Measurements from ENCODE around the gene ALG14.
"Not testable (repeated sequence)": the region's sequence is repeated elsewhere in the genome, so short reads cannot be mapped to it uniquely, and the experiment has no call there.

Gene ALG14

DNA sequence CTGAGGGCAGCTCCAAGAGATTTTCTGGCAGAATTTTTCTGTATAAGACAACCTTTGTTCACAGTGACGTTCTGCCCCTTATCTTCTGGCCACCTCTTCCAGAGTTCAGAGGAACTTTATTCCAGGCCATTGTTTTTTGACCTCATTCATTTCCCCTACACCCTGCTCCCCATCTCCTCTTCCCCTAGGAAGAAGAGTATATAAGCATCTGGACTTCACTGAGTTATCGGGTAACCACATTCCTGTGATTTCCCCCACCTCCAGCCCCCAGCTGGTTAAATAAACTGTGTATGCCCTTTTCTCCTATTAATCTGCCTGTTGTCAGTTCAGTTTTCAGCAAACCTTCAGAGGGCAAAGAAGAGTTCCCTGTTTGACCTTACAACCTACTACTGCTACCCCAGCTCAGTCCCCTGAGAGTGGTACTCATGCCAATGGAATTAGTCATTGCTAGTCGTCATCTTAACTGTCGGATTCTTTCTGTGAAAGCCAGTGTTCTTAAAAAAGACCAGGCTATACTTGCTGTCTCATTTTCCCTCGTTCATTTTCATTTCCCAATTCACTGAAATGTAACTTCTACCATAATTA, 14.3 kb upstream of the ALG14 start:
- no peak for DNase-seq (ENCODE audit: low spot score)

DNA sequence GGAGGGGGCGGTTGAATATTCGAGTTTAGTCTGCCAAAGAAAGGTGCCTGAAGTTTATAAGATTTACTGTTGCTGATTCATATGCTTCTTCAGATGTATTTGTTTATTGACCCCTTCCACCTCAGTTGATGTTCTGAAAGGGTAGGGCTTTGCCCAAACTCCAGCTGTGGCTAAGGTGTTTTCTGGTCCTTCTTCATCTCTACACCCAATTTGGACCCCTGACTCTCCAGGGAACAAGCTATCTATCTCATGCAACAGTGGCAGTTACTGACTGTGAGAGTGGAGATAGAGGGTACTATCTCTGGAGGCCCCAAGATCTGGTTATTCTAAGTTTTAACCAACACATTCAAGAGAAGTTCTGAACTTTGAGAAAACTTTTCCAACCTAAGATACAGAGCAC, 12.6 kb upstream of the ALG14 start:
- no peak for DNase-seq (ENCODE audit: low spot score)

DNA sequence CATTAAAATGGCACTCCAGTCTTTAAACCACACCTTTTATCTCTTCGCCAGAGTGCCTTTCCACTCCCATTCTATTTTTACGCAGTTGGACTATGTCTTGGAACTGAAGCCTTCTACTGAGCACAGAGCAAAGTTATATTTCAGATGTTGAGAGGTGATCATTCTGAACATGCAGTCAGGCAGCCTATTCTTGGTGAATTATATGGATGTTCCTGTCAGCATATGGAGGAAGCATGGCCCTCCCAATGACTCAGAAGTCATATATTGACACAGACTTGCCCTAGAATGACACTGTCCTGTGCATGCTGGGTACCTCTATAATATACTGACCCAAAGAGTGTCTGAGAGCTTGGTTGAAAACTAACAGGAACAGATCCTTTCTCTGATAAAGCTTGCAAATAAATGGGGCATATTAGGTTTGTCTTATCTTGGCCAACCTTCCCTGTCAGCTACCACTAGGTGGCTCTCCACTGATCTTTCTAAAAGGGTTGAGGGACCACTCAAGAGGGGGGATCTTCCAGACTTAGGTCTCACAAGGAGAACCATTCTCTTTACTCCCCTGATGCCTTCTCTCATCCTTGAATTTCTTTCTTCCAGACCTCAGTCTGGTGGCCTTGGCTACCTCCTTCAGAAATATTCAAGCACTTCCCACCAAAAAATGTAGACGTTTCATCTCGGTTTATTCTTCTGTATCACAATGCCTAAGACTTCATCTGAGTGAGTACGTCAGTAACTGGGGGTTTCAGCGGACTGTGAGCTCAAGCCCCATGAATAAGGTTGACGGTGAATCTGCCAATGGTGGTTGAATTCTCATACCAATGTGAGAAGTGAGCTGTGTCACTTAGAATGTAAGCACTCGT, 11.8 kb upstream of the ALG14 start:
- peak; percentile 39 for DNase-seq (ENCODE audit: low spot score)

GRCh38 chr1:95080879-95081278, 8.1 kb upstream of the ALG14 start:
- no peak for DNase-seq (ENCODE audit: low spot score)

- no peak for DNase-seq (ENCODE audit: low spot score)
Measured at GRCh38 chr1:95080446-95080845, 7.7 kb upstream of the ALG14 start.

- DNase-seq (ENCODE audit: low spot score) = no peak
Measured at GRCh38 chr1:95076034-95076433, 3.3 kb upstream of the ALG14 start.

GRCh38 chr1:95073446-95073845, 695 bp upstream of the ALG14 start:
- DNase-seq (ENCODE audit: low spot score) = no peak

GRCh38 chr1:95072117-95072516, 634 bp downstream of the ALG14 start:
- no peak for DNase-seq (ENCODE audit: low spot score)

- no peak for DNase-seq (ENCODE audit: low spot score)
Measured at GRCh38 chr1:95071539-95071938, 1.2 kb downstream of the ALG14 start.

DNA sequence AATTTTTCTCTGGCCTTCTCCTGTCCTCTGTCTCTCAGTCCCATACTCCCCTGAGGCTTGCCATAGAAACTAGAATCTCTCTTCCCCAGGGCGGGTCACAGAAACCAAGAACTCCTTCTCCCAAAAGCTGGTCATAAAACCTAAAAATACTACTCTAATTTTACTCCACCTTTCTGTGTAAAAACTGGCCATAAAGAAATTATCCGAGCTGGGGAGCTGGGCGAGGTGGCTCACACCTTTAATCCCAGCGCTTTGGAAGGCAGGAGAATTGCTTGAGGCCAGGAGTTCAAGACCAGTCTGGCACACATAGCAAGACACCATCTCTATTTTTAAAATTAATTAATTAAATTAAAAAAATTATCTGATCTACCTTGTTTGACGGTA, 3.0 kb downstream of the ALG14 start:
- DNase-seq (ENCODE audit: low spot score) = no peak

DNA sequence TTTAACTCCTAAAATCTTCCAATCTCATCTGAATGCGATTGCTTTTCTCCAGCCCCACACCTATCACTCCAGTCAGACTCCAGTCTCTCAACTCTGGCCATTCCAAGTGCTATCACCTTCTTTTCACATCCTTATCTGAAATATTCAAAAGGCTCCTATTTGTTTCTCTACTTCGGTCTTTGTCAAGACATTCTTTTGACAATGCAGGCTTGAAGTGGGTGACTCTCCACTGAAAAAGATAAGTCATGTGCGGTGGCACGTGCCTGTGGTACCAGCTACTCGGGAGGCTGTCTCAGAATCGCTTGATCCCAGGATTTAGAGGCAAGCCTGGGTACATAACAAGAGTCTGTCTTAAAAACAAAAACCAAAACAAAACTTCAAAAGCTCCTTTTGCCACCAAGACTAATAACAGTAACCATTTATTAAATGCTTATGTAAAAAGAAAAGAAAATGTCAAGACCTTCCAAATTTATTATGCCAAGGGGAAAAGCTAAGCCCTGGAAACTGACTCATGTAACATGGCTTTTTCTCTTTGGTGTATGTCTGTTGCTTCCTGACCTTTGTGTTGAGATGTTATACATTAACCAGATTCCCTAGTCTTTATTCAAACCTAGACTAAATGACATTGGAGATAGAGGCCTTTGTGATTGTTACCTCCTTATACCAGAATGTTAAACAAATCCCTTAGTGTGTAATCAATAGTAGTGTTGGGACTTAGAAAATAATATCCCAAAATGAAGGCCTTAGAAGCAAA, 3.6 kb downstream of the ALG14 start:
- DNase-seq (ENCODE audit: low spot score) = no peak

DNA sequence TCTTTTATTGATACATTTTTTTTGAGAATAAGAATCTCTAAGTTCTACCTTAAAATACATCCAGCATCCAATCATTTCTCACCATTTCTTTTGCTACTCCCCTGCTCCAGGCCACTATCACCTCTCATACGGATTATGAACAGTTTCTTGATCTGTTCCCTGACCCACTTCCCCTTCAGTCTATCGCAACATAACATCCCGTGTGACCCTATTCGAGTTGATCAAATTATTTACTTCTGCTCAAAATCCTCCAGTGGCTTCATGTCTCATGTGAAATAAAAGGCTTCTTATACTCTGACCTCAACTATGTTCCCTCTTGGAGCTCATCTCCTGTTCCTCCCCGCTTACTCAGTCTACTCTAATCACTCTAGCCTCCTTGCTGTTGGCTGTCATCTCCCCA, 5.2 kb downstream of the ALG14 start:
- no peak for DNase-seq (ENCODE audit: low spot score)

- DNase-seq (ENCODE audit: low spot score) = no peak
Measured at GRCh38 chr1:95067062-95067461, 5.7 kb downstream of the ALG14 start.

DNA sequence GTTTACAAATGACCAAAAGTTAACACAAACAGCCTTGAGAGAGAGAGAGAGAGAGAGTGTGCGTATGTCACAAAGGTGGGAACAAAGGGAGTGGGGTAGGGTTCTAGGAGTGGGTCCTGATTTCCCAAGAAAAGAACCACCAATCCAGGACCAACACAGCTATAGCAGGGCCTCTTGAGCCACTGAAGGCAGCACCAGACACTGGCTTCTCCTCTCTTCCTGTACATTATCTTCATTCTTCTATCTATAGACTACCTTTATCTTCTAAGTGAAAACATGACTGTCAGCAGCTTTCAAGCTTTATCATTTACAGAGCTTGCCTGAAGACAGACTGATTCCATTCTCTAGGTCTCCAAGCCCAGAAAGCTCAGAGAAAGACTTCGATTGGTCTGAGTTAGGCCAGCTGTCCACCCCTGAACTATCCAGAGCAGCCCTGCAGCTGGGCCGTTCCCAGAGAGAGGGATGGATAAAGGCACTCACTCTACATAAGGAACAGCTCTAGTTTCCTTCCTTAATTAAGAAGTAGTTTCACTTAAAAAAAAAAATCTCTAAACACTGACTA, 11.2 kb downstream of the ALG14 start:
- DNase-seq (ENCODE audit: low spot score) = no peak

DNA sequence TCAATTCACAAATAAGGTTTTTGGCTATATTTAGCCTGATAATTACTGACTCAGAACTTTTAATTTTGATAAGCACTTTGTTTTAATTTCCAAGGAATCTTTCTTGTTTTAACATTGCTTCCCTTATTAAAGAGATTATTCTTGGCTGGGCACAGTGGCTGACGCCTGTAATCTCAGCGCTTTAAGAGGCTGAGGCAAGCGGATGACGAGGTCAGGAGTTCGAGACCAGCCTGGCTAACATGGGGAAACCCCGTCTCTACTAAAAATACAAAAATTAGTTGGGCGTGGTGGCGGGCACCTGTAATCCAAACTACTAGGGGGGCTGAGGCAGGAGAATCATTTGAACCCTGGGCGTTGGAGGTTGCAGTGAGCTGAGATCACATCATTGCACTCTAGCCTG, 13.8 kb downstream of the ALG14 start:
- DNase-seq (ENCODE audit: low spot score) = no peak

DNA sequence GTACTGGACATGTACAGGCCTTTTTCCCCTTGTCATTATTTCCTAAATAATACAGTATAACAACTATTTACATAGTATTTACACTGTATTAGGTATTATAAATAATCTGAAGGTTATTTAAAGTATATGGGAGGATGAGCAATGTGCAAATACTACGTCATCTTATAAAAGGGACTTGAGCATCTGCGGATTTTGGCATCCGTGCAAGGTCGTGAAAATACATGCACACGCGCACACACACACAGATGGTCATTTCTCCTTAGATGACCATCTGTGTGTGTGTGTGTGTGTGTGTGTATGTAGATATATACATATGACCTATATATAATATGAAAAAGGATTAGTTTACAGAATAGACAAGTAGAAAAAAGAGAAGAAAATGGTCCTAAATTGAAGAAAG, 15.4 kb downstream of the ALG14 start:
- DNase-seq (ENCODE audit: low spot score) = no peak

- DNase-seq (ENCODE audit: low spot score) = no peak
Measured at GRCh38 chr1:95049935-95050334, 22.8 kb downstream of the ALG14 start.

DNA sequence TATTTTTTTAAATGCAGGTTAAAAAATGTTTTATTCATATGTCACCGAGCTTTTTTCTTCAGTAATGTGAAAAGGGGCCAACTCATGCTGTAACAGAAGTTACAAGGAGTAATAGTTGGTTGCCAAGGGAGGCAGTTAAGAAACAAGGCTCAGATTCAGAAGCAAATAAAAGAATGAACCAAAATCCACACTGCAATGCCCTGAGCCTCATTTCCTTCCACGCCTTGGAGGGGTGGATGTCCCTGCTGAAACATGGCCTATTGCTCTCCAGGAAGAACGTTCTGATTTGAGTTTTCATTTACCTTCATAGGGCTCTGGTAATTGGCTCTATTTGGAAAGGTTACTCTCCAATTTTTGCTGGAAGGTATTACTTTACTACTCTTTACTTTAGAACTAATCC, 24.4 kb downstream of the ALG14 start:
- DNase-seq (ENCODE audit: low spot score) = no peak

DNA sequence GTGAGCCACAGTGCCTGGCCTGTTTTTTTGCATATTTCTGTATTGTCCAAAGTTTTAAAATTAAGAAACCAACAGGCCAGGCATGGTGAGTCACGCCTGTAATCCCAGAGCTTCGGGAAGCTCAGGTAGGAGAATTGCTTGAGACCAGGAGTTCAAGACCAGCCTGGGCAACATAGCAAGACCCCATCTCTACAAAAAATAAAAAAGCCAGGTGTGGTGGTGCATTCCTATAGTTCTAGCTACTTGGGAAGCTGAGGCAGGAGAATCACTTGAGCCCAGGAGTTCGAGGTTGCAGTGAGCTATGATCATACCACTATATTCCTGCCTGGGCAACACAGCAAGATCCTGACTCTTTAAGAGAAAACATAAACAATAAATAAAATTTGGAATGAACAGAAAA, 25.1 kb downstream of the ALG14 start:
- DNase-seq (ENCODE audit: low spot score) = not testable (repeated sequence)

- DNase-seq (ENCODE audit: low spot score) = no peak
Measured at GRCh38 chr1:95046359-95046758, 26.4 kb downstream of the ALG14 start.

DNA sequence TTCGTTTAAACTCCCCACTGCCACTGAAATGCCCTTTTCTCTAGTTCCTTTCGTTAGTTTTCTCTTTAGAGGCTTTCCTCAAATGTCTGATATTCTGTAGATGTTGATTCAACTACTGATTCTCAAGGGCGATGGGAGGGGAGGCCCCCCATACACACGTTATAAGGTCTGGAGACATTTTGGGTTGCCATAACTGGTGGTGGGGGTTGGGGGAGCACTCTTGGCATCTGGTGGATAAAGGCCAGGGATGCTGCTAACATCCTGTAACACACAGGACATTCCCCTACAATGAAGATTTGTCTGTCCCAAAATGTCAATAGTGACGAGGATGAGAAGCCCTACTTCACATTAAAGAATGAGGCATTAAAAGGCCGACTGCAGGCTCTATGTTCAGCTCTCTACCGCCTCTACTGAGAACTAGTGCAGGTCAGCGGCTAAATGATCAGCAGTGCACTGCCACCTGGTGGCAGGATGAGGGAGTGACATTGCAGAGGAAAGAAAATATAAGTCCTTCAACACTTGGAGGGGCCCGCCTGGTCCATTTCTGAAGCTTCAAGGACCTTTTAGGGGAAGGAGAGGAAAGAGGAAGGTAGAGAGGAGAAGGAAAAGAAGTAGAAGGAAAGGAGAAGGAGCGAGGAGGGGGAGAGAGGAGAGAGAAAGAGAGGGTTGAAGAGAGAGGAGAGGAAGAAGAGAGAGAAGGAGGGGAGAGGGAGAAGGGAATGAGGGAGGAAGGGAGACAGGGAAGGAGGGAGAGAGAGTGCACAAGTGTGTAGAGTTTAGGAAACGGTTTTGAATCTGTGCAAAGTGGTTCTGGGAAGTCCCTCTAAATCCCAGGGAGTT, 29.4 kb downstream of the ALG14 start:
- peak; percentile 85 for DNase-seq (ENCODE audit: low spot score)

DNA sequence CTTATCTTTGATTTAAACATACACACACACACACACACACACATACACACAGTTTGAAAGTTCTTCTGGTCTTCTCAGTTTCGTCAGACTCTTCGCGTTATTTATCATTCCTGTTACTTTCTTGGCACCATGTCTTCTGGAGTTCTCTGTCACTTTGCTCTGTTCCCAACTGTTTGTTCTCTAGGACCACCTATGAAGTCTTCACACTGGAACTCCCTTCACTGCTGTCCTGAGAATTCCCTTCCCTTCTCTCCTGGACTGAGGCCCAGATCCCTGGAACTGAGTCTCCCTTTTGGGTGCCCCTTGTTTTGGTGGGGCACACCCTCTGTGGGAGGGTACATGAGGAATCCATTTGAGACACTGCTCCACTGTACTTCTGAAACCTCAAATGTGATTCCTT, 30.5 kb downstream of the ALG14 start:
- DNase-seq (ENCODE audit: low spot score) = no peak

Measured in putamen (tissue), 1 donor.